Epithelial cell of proximal tubule (primary cell): ENCODE measurements around the gene BOLA1. TPM values are rescaled to one million over a fixed set of nuclear protein-coding genes. Genes with fewer than 3 reads are reported as not detected.

Source experiments
- DNase-seq: peaks from one replicate; pipeline ENCODE4 v3.0.0-alpha.2; 2011; ENCODE audit warnings: low read depth
- H3K4me3 ChIP-seq: 2 replicates; pipeline ENCODE4 v1.5.1; 2011; ENCODE audit warnings: low read depth, mild to moderate bottlenecking, low read length
- total RNA-seq: library from RNA; depleted of rRNA; stranded (reverse); fragments of >200 nt; gene quantifications from 2 replicates; pipeline ENCODE4 v1.2.3, GENCODE V29; 2015
- TF ChIP-seq, protein P1 (sequence below): conservative IDR thresholded peaks from 2 replicates; pipeline ENCODE4 v1.5.1; 2012; ENCODE audit warnings: low read depth, mild to moderate bottlenecking, low read length

BOLA1 gene
- total RNA-seq, 1 donor from 2014 or later = 29.2 TPM

DNA sequence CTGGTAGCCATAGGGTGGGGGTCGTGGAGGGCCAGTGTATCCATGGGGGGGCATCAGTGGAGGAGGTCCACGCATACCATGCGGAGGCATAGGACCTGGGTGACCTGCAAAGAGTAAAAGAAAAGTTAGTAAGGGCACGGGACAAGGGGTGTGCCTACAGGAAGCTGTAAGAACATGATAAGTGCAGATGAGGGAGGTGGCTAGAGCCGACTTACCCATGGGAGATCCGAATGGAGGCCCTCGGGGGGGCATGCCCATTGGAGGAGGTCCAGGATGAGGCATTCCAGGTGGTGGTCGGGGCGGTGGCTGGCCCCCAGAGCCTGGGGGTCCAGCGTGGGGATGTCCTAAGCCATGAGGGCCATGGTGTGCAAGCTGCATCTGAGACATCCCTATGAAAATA, 24.3 kb downstream of the BOLA1 start:
- no peak overlapping the region for H3K4me3 ChIP-seq
- TF ChIP-seq, protein P1, sequence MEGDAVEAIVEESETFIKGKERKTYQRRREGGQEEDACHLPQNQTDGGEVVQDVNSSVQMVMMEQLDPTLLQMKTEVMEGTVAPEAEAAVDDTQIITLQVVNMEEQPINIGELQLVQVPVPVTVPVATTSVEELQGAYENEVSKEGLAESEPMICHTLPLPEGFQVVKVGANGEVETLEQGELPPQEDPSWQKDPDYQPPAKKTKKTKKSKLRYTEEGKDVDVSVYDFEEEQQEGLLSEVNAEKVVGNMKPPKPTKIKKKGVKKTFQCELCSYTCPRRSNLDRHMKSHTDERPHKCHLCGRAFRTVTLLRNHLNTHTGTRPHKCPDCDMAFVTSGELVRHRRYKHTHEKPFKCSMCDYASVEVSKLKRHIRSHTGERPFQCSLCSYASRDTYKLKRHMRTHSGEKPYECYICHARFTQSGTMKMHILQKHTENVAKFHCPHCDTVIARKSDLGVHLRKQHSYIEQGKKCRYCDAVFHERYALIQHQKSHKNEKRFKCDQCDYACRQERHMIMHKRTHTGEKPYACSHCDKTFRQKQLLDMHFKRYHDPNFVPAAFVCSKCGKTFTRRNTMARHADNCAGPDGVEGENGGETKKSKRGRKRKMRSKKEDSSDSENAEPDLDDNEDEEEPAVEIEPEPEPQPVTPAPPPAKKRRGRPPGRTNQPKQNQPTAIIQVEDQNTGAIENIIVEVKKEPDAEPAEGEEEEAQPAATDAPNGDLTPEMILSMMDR = no peak
- no peak for DNase-seq

DNA sequence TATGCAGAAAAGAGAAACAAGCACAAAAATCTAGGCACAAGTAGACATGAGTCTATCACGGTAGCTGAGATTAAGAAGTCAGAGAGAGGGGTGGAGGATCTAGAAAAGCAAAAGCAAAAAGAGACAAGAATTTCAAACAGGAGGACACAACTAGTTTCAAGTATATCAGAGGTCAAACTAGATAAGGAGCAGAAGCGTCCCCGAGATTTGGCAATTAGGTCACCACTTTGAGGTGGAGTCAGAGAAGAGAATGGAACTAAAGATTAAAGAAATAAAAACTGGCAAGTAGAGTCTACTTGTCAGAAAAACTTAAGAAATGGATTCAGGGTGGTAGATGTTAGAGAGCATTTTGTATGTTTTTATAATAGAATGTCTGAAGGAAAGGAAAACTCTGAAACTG, 26.0 kb downstream of the BOLA1 start:
- TF ChIP-seq, protein P1 = no peak
- H3K4me3 ChIP-seq = no peak overlapping the region
- DNase-seq = no peak

DNA sequence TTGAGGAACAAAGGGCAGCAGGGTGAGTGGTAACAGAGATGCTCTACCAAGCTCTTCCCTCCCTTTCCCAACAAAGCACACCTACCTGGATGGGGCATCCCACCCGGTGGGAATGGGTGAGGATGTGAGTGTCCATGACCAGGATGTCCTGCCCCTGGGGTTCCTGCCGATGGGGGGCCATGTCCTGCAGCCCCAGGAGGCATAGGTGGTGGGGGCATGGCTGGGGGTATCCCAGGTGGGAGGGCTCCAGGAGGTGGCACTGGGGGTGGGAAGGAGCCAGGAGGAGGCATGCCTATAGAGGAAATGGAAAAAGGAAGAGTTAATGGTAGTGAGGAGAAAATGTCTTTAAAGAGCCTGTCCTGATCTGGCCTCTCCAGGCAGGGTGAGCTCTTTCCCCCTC, 26.4 kb downstream of the BOLA1 start:
- TF ChIP-seq, protein P1 = no peak
- DNase-seq = no peak
- no peak overlapping the region for H3K4me3 ChIP-seq

DNA sequence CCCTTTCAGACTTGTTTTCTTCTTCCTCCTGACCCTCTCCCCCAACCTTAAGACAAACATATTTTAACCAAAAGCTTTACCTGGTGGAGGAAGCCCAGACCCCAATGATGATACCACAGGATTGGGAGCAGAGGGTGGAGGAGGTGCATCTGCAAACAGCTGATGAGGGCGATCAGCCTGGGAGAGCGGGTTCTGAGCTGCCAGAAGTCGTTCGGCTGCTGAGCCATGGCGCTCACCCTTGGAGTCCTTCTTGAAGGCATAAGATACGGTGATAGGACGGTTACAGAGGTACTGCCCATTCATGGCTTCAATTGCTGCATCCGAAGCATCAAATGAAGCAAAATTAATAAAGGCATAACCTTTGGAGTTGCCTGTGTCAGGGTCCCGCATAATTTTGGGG, 26.9 kb downstream of the BOLA1 start:
- DNase-seq = no peak
- peak overlapping the region; percentile 80 for H3K4me3 ChIP-seq
- TF ChIP-seq, protein P1 = no peak

DNA sequence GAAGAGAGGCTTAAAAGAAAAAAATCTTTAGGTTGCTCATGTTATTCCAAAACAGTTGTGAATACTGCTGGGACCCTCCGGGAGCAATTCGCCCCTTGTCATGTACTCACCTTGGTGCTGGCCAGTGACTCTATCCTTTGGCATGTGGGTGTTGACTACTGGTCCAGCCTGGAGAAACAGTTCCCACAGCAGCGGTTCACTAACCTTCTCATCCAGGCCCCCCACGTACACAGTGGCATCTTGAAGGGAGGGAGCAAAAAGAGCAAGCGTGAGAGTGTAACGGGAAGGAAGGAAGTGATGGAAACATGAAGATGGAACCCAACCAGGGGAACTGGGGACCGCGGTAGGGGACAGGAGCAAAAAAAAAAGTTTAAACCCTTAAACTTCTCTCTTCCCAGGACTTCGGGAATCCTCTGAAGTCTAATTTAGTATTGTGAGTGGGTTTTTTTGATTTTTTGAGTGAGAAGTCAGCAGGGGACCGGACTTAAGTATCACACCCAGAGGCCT, 27.7 kb downstream of the BOLA1 start:
- no peak for DNase-seq
- peak overlapping the region; percentile 80 for H3K4me3 ChIP-seq
- TF ChIP-seq, protein P1 = no peak

DNA sequence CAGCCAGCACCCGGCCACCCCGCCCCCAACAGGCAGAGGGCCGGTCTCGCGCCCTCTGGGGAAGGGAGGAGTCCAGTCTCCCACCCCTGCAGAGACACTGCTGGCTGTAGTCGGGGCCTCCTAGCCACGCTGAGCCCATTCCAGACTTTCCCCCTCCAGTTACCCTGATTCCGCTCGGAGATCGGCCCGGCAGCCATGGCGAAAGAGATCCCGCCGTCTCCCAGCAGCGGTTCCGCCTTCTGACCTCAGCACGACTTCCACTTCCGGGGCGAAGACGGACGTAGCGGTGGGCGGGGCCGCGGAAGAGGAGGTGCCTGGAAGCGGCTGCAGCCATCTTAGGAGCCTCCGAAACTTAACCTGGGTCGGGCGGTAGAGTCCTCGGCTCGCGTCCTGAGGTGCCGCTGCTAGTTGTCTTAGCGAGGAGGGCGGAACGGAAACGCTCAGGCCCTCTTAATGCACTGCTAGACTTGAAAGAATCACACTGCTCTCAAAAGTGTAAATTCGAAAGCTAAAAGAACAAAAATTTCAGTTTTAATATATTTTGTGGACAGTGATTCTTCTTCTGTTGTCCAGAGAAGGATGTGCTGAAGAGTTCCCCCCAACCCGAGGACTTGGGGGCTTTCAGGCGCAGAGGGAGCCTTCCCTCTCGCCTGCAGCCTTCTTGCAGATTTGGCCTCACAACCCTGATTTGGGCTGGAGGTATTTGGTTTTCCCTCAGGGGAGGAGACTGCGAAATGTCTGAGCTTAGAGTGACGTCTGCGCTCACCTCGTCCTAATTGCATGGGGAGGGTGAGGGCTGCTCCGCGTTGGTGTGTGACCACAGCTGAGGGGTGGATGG, 28.4 kb downstream of the BOLA1 start, which contains the start of gene SF3B4:
Gene SF3B4 (minus strand): TSS at position 241 of the 838 bp plus-strand sequence. CDS start 44 bp downstream, at position 197.
- H3K4me3 ChIP-seq = peak within 1 kb of the TSS; percentile 80
- DNase-seq = no peak
- TF ChIP-seq, protein P1 = no peak

DNA sequence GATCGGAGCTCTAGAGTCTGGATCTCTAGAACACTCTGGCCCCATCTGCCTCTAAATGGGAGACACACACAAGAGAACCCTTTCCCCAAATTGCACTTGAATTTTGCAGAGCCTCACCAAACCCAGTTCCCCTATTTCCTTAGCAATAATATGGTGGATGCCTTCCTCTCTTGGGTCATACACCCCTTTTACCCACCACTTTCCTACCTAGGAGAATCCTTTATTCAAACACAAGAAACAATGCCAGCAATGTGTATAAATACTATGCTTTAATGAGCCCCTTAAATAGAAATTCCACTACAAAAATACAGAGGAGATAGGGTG, 29.0 kb downstream of the BOLA1 start:
- TF ChIP-seq, protein P1 = no peak
- H3K4me3 ChIP-seq = peak overlapping the region; percentile 80
- DNase-seq = no peak
